Thyroid gland (tissue), 4 donors: ENCODE measurements around the gene TCF12.

Source experiments
- CTCF ChIP-seq, 6 experiments: fragments of 200-600 bp in 3 of 6; fragments of 450-650 bp in 3 of 6; sonication (generic) in 3 of 6; IDR thresholded peaks; one replicate each; pipeline ENCODE4 v1.5.1; 2016 to 2019; ENCODE audit warnings: antibody characterized with exemption in 6 of 6, mild to moderate bottlenecking in 2 of 6, inconsistent platforms in 1 of 6, moderate library complexity in 1 of 6
- POLR2A ChIP-seq, 2 donors: fragments of 450-650 bp; IDR thresholded peaks; one replicate each; pipeline ENCODE4 v1.6.1; 2017; ENCODE audit warnings: antibody characterized with exemption in 2 of 2, mild to moderate bottlenecking in 2 of 2, moderate library complexity in 1 of 2

GRCh38 chr15:57235873-57236272 lies 317.4 kb downstream of the TCF12 start:
- TF ChIP-seq CTCF (IDR thresholded peaks at IDR 0.05) (no peak), POLR2A (IDR thresholded peaks at IDR 0.05) (no peak)
